Activated B cell treated with CpG ODN at 0.5 μM for 24 hours (primary cell): ENCODE measurements around the gene TBXA2R. TPM values are rescaled to one million over a fixed set of nuclear protein-coding genes. Genes with fewer than 3 reads are reported as not detected.

Experiments used
- ATAC-seq: fragments of 200-7000 bp; cut with Tn5 transposase; one replicate; pipeline ENCODE4 v1.10.0; 2021; ENCODE audit warnings: low read depth, mild to moderate bottlenecking, moderate library complexity
- CTCF ChIA-PET: fragments of 350-600 bp; sonication (Branson Sonifier 250); formaldehyde crosslinking; loops from one replicate; lab custom pipeline; 2021; ENCODE audit warnings: antibody characterized with exemption; lab: Charles Lee
- POLR2A ChIA-PET: fragments of 350-600 bp; sonication (Branson Sonifier 250); formaldehyde crosslinking; loops from one replicate; lab custom pipeline; 2021; ENCODE audit warnings: antibody characterized with exemption; lab: Charles Lee
- DNase-seq: peaks from one replicate; pipeline ENCODE4 v3.0.0; 2022
- H3K27ac Mint-ChIP-seq: one replicate; pipeline ENCODE4 v1.8.0; 2020; ENCODE audit warnings: mixed read lengths
- H3K27me3 Mint-ChIP-seq: one replicate; pipeline ENCODE4 v1.8.0; 2021; ENCODE audit warnings: mixed read lengths
- H3K36me3 Mint-ChIP-seq: one replicate; pipeline ENCODE4 v1.8.0; 2021; ENCODE audit warnings: low read depth, mixed read lengths
- H3K4me1 Mint-ChIP-seq: one replicate; pipeline ENCODE4 v1.8.0; 2021; ENCODE audit warnings: mixed read lengths
- H3K4me3 Mint-ChIP-seq: one replicate; pipeline ENCODE4 v1.8.0; 2020; ENCODE audit warnings: mild to moderate bottlenecking, mixed read lengths
- H3K9me3 Mint-ChIP-seq: one replicate; pipeline ENCODE4 v1.8.0; 2020; ENCODE audit warnings: mixed read lengths
- intact Hi-C: fragments of 100-400 bp; cut with micrococcal nuclease; formaldehyde crosslinking; loops from one replicate; pipeline ENCODE4 v1.15.1; 2024
- total RNA-seq: library from RNA; stranded (reverse); gene quantifications from 2 replicates; pipeline ENCODE4 v1.2.3, GENCODE V29; 2022
- TF ChIP-seq, protein P1 (sequence below): fragments of 200-600 bp; IDR thresholded peaks from one replicate; pipeline ENCODE4 v1.8.0; 2022; ENCODE audit warnings: antibody characterized with exemption, mild to moderate bottlenecking

Gene TBXA2R
- total RNA-seq, 1 donor from 2014 or later = 0.47 TPM

DNA sequence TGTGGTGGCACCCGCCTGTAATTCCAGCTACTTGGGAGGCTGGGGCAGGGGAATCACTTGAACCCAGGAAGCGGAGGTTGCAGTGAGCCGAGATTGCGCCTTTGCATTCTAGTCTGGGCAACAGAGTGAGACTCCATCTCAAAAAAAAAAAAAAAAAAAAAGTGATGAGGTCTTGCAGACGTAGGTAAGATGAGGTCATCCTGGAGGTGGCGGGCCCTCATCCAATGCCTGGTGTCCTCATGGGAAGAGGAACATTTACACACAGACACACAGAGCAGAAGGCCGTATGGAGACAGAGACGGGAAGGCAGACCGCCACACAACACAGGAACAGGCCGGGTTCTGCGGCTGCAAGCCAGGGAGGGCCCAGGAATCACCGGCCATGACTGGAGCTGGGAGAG, 15.5 kb upstream of the TBXA2R start:
- no peak overlapping the region for H3K27ac Mint-ChIP-seq
- no peaks in the 10 kb centered on the region for H3K9me3 Mint-ChIP-seq
- intact Hi-C loops = no loop called here
- ChIA-PET CTCF (interaction anchor here (1.1 kb wide), 1 partner anchor 14 kb away, joined by 3 read pairs; no protein-coding TSS in a partner anchor), POLR2A (interaction anchor here (0.6 to 1.1 kb wide), 4 partner anchors 60 to 855 kb away, joined by 5 to 8 read pairs (median 6); partner anchors contain the start of gene DOHH)
- no peak overlapping the region for H3K4me3 Mint-ChIP-seq
- DNase-seq (no peak), ATAC-seq (no peak)
- no peaks in the 10 kb centered on the region for H3K27me3 Mint-ChIP-seq
- H3K36me3 Mint-ChIP-seq = peaks cover 38% of the 10 kb centered on the region
- TF ChIP-seq, protein P1, sequence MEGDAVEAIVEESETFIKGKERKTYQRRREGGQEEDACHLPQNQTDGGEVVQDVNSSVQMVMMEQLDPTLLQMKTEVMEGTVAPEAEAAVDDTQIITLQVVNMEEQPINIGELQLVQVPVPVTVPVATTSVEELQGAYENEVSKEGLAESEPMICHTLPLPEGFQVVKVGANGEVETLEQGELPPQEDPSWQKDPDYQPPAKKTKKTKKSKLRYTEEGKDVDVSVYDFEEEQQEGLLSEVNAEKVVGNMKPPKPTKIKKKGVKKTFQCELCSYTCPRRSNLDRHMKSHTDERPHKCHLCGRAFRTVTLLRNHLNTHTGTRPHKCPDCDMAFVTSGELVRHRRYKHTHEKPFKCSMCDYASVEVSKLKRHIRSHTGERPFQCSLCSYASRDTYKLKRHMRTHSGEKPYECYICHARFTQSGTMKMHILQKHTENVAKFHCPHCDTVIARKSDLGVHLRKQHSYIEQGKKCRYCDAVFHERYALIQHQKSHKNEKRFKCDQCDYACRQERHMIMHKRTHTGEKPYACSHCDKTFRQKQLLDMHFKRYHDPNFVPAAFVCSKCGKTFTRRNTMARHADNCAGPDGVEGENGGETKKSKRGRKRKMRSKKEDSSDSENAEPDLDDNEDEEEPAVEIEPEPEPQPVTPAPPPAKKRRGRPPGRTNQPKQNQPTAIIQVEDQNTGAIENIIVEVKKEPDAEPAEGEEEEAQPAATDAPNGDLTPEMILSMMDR = no peak
- H3K4me1 Mint-ChIP-seq = peaks cover 40% of the 10 kb centered on the region

DNA sequence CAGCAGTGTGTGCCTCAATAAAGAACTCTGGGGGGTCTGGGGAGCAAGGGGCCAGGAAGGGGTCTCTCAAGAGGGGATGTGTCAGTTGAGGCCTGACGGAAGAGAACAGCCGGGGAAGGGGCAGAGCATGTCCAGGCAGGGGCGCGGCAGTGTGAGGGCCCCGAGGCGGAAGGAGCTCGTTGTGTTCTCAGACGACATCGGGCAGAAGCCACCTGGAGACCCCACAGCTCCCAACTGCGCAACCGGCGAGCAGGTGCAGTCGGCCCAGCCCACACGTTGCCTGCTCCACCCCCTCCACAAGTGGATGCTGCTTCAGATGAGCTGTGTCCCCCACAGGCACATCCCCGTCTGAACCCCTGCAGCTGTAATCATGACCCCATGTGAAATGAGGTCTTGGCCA, 15.0 kb upstream of the TBXA2R start:
- Mint-ChIP-seq H3K9me3 (no peaks in the 10 kb centered on the region), H3K27me3 (no peaks in the 10 kb centered on the region), H3K4me1 (peaks cover 37% of the 10 kb centered on the region), H3K4me3 (no peak overlapping the region), H3K27ac (no peak overlapping the region), H3K36me3 (peaks cover 40% of the 10 kb centered on the region)
- CTCF ChIA-PET = no interaction called here
- ATAC-seq (no peak), DNase-seq (no peak)
- TF ChIP-seq, protein P1 = no peak
- POLR2A ChIA-PET = interaction anchor here (0.6 to 0.7 kb wide), 2 partner anchors 60 to 74 kb away, joined by 5 to 8 read pairs; no protein-coding TSS in a partner anchor
- intact Hi-C loops = no loop called here

DNA sequence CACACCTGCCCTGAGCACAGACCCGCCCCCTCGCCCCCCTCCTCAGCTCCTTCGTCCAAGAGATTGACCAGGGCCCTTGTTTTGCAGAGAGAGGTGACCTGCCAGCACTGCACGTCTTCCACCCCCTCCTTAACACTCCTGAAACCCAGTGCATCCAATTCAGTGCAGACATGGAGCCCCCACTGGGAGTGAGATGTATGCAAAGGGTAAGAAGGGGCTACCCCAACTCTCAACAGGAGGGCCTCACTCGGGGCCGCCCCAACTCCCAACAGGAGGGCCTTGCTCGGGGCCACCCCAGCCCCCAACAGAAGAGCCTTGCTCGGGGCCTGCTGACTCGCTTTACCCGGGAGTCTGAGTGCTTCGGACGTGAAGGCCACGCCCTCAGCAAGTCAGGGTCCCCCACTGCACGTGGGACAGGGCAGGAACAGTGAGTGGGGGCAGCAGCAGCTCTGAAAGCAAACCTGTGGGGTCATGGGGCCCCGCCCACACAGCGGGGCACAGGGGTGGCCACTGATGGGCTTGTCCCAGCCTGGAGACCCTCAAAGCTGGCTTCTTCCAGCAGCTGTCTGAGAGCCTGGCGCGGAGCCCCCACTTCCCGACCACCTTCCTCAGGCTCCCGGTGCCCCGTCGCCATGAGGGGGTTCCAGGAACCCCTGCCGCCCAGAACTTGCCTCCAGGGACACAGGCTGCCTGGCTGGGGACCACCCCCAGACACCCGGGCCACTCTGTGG, 14.3 kb upstream of the TBXA2R start:
- ATAC-seq = no peak
- no peaks in the 10 kb centered on the region for H3K9me3 Mint-ChIP-seq
- DNase-seq = no peak
- no peaks in the 10 kb centered on the region for H3K27me3 Mint-ChIP-seq
- ChIA-PET CTCF (no interaction called here), POLR2A (no interaction called here)
- TF ChIP-seq, protein P1 = no peak
- H3K4me1 Mint-ChIP-seq = peaks cover 31% of the 10 kb centered on the region
- H3K27ac Mint-ChIP-seq = no peak overlapping the region
- peaks cover 37% of the 10 kb centered on the region for H3K36me3 Mint-ChIP-seq
- intact Hi-C loops = no loop called here
- H3K4me3 Mint-ChIP-seq = no peak overlapping the region

DNA sequence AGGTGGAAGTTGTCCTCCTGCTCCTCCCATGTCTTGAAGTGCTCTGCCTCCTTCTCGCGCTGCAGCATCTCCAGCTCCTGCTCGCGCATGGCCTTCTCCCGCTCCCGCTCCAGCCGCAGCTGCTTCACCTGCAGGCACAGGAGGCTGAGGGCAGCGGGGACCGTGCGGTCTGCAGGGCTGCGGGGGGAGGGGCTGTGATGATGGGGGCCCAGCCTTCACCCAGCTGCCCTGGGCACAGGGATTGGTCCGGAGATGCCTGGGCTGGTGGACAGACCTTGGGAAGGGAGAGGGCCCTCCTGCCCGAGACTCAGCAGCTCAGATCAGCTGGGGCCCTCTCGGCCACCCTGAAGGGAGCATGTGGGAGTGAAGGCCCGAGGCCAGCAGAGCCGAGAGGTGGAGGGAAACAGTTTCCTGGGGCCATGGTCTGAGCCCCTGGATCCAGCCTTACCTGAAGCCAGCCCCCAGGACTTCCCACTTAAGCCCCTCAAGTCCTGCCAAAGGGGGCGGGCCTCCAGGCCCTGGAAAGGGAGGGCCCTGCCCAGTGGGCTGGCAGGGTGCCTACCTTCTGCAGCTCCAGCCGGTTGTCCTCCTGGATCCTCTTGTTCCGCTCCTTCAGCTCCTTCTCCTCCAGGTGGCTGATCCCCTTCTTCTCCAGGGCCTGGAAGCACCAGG, 13.6 kb upstream of the TBXA2R start:
- peaks cover 24% of the 10 kb centered on the region for H3K4me1 Mint-ChIP-seq
- TF ChIP-seq, protein P1 = no peak
- DNase-seq (no peak), ATAC-seq (no peak)
- H3K36me3 Mint-ChIP-seq = peaks cover 40% of the 10 kb centered on the region
- H3K27ac Mint-ChIP-seq = no peak overlapping the region
- intact Hi-C loops = no loop called here
- ChIA-PET CTCF (no interaction called here), POLR2A (no interaction called here)
- no peaks in the 10 kb centered on the region for H3K9me3 Mint-ChIP-seq
- H3K4me3 Mint-ChIP-seq = no peak overlapping the region
- H3K27me3 Mint-ChIP-seq = no peaks in the 10 kb centered on the region

DNA sequence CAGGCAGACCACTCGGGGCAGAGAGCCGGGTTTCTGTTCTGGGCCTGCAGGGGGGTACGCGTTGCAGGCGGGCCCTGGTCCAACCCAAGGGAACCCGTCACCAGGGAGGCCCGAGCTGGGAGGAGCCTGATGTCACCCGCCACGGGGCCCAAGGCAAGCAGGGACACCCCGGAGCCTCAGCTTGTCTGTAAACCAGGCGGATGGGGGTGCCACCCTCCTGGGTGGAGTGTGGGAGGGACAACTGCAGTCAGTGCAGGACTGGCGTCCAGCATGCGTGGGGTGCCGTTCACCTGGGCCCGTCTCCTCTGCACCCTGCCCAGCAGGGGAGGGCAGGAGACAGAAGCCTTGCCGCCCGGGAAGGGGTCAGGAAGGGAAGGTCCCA, 12.9 kb upstream of the TBXA2R start:
- Mint-ChIP-seq H3K4me3 (no peak overlapping the region), H3K36me3 (peaks cover 42% of the 10 kb centered on the region), H3K27me3 (no peaks in the 10 kb centered on the region), H3K27ac (no peak overlapping the region), H3K9me3 (no peaks in the 10 kb centered on the region), H3K4me1 (peaks cover 21% of the 10 kb centered on the region)
- intact Hi-C loops = no loop called here
- TF ChIP-seq, protein P1 = no peak
- ATAC-seq = no peak
- no peak for DNase-seq
- CTCF ChIA-PET = no interaction called here
- POLR2A ChIA-PET = no interaction called here
